NCI-H187 (cell line): ENCODE measurements around the gene TCOF1.
"Not testable (repeated sequence)": the region's sequence is repeated elsewhere in the genome, so short reads cannot be mapped to it uniquely, and the experiment has no call there.

Experiments
- DNase-seq, 2 experiments: peaks; one replicate each; lab custom pipeline; 2025; lab: John Stamatoyannopoulos, UW

Gene TCOF1

GRCh38 chr5:150406103-150406722, 48.7 kb downstream of the TCOF1 start:
- DNase-seq = no peak

- no peak for DNase-seq
These were observed 49.2 kb downstream of the TCOF1 start for GRCh38 chr5:150406723-150407095.

GRCh38 chr5:150407096-150407720, 49.7 kb downstream of the TCOF1 start:
- DNase-seq = no peak

DNA sequence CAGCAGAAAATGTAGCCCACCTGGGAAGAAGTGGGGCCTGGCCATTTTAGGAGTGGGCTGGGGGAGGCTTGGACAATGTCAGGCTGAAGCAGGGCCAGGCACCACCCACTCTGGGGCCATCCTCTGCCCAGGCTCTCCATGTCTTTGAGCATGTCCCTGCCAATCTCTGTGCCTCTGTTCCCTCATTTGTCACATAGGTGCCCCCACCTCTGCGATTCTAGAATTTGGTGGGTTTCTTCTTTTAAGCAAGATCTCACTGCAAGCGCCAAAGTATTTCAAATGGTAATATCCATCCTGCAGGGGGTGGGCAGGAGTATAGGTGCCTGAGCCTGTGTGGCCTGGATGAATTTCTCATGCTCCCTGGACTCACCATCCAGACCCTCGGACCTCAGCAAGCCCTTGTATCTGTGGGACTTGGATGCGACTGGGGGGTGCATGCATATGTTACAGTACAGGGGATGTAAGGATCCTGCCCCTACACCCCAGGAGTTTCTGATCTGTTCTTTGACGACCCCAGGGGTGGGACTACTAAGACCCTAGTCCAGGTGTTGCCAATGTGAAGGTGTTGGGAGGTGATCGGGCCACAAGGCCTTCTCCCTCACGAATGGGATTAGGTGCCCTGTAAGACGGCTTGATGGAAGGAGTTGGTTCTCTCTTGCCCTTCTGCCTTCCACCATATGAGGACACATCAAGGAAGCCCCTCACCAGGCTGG, 50.9 kb downstream of the TCOF1 start:
- no peak for DNase-seq

DNA sequence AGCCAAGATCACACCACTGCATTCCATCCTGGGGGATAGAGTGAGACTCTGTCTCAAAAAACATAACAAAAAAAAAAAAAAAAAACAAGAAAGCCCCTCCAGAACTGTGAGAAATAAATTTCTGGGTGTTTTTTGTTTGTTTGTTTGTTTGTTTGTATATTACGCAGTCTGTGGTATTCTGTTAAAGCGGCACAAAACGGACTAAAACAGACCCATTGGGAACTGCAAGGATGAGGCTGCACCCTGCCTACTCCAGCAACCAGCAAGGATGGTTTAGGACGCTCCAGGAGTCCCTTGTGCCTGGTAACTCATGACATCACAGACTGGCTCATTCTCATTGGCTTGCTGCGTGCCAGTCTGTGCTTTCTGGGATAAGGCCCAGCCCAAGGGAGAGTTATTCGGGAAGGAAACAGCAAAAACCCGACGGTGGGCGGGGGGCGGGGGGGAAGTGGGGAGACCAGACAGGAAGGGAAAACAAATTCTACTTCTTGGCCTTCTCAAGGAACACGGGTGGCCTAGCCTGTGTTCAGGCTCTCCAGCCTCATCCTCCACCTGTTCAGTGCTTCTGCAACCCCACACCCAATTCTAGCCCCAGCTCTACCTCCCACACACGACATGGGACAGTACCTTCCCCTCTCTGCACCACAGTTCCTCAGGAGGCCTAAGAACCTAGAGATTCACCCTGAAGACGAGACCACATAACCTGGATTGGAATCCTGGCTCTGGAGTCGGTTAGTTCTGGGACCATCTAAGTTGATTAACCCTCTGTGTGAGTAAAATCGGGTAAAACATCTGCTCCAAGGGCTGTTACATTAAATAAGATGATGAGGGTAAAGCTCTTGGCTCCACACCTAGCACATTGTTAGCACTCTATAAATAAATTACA, 52.4 kb downstream of the TCOF1 start:
- DNase-seq = peak; percentile 24 to 26

DNA sequence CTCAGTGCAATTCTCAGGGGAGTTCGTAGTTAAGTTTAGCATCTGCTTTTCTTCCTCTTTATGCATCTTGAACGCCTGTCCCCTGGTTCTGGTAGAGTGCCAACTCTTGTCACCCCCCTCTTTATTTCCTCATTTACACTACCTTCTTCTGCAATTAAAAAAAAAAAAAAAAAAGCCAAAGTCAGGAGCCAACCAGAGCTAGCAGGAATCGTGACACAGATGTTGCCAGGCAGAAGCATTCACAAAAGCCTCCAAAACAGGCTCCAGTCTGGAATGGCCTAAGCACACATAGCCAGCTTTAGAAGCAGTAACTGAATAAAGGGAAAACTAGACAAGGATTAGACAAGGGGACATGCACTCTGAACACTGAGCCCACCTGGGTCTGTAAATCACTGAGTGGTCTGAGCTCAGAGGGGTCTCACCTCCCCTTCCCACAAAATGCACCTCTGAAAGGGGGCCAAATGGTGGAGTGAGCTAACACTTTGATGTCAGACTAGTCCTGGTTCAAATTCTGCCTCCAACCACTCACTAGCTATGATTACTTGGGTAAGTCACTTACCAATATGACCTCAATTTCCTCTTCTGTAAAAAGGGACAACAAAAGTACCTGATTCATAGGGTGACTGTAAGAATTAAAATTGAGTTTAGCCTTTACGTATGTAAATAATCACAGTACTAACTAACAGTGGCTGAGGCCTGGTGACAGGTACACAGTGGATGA, 53.2 kb downstream of the TCOF1 start:
- no peak for DNase-seq

DNA sequence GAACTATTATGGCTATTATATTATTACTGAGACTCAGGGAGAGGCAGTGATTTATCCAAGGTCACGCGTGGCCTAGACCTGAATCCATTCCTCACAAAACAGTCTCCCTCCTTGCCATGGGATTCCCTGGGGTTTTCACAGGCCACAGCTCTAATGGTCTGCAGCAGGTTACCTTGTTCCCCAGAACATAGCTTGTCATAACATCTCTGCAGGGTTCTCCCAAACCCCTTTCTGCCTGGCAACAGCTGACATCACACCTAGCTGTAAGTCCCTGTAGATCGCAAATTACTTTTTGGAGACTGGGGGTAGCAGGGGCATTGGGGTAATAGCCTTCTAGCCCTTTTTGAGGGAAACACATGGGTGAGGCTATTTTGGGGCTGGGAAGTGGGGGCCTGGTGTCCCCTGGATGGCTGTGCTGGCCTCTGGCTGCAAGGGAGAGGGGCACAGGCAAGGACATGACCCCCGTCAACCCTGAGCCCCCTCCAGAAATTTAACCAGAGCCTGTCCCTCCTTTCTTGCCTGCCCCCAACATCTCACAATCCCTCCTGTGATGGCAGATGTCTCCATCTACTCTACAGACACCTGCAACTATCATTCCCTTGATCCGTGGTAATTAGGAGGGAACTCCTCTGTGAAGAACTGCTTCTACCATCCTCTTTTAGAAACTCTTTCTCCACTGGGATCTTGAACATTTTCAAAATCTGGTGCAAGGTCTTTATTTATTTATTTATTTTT, 53.9 kb downstream of the TCOF1 start:
- DNase-seq = no peak

- no peak for DNase-seq
These were observed 55.0 kb downstream of the TCOF1 start, which contains the start of gene CD74 for GRCh38 chr5:150412319-150413175. Gene CD74 (minus strand): TSS chr5:150412910. CDS start chr5:150412749, 161 bp downstream.

- no peak for DNase-seq
These were observed 55.8 kb downstream of the TCOF1 start for GRCh38 chr5:150413176-150413901.

GRCh38 chr5:150413902-150414790, 56.6 kb downstream of the TCOF1 start:
- not testable (repeated sequence) for DNase-seq

GRCh38 chr5:150419630-150420270, 62.3 kb downstream of the TCOF1 start:
- no peak for DNase-seq

DNA sequence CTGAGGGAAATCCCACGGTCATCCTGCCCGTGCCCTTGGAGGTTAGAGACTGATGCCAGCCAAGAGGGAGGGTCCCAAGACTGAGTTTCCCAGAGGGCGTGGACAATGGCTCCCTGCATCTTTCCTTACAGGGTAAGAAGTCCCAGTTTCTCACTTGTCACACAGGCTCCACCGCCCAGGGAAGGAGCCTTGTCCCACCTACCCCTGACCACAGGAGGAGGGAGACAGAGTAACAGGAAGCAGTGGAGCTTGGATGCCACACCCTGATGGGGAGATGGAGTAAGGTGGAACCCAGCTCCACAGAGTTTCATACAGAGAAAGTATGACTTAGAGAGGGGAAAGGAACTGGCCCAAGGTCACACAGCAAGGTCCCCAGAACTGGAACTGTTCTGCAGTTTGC, 64.6 kb downstream of the TCOF1 start:
- DNase-seq = no peak

- DNase-seq = no peak
These were observed 65.3 kb downstream of the TCOF1 start for GRCh38 chr5:150422758-150423157.

GRCh38 chr5:150426165-150426564, 68.7 kb downstream of the TCOF1 start:
- DNase-seq = not testable (repeated sequence)

DNA sequence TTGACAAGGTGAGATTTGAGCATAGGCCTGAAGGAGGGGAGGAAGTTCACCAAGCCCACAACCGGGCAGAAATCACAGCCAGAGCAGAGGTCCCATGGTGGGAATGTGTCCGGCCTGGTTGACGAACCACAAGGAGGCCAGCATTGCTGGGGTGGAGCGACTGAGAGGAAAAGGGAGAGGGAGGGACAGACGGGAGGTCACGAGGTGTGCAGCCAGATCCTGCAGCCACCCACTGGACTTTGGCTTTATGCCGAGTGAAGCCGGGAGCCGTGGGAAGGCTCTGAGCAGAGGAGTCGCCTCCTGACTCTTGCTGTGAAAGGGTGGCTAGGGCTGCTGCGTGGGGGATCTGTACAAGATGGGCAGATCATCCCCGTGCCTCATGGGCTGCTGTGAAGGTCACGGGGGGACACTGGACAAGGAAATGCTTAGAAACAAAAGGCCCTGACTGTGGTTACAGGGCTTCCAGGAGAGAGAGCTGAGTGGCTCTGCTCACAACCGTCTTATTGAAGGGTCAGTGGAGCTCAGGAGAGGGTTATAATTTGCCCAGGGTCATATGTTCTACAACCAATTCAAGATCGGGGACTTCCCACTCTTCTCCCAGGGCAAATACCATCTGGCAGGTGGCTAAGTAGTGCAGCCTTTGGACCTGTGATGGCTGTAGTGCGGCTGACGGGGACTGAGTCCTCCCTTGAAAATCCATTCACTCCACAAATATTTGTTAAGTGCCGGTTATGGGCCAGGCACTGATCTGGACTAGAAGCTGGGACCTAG, 70.8 kb downstream of the TCOF1 start:
- DNase-seq = no peak

DNA sequence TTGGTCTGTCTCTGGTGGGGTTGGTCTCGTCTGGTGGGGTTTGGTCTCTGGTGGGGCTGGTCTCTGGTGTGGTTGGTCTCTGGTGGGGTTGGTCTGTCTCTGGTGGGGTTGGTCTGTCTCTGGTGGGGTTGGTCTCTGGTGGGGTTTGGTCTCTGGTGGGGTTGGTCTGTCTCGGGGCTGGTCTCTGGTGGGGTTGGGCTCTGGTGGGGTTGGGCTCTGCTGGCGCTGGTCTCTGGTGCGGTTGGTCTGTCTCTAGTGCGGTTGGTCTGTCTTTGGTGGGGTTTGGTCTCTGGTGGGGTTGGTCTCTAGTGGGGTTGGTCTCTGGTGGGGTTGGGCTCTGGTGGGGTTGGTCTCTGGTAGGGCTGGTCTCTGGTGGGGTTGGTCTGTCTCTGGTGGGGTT, 71.5 kb downstream of the TCOF1 start:
- no peak for DNase-seq

DNA sequence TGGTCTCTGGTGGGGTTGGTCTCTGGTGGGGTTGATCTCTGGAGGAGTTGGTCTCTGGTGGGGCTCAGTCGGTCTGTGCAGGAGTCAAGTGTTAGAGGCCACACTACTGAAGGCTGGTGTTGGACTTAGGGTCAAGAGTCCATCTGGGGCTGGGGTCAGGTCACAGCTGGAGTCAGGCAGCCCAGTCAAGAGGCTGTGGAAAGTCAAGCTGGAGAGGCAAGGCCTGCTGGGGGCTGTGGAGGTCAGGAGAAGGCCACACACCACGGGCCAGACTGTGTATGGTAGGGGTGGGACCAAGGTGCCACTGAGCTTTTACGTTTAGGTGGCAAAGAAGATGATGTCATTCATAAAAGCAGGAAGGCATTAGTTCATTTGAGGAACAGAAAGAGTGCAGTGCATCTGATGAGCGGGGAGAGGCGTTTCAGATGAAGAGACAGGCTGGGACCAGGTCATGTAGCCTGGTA, 71.9 kb downstream of the TCOF1 start:
- DNase-seq = no peak
